Measurements from ENCODE around the gene MIDN. TPM values are rescaled to one million over a fixed set of nuclear protein-coding genes. Genes with fewer than 3 reads are reported as not detected.

MIDN gene
- total and polyA plus RNA-seq, 2 of the 4 experiments (the other 2 are of a cell fraction): 2.5 to 26.0 TPM

DNA sequence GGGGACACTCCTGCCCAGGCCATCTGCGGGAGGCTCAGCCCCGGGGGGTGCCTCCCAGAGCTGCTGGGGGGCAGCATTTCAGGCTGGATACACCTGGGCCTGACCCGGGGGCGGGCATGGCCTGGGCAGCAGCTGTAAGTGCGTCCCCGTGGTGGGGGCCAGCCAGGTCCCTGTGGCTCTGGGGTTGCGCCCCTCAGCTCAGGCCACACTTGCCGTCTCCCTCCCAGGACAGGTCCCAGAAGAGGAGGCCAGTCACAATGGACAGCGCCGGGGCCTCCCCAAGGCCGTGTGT lies 22.2 kb upstream of the MIDN start:
- H3K14ac ChIP-seq (replicated peaks; ENCODE audit: low read depth, low read length): no peak overlapping the region
- no peak overlapping the region for H4K8ac ChIP-seq (ENCODE audit: low read depth in 2 of 2, low read length in 2 of 2)
- H3K9me3 ChIP-seq (ENCODE audit: control insufficient read depth, insufficient read depth, low read length): no peaks in the 10 kb centered on the region
- H2BK5ac ChIP-seq (ENCODE audit: low read depth, low read length, poor library complexity, severe bottlenecking): no peak overlapping the region
- no peak overlapping the region for H3K27ac ChIP-seq (ENCODE audit: insufficient read depth, low read length)
- CTCF ChIA-PET: no interaction called here
- no peak overlapping the region for H2AK9ac ChIP-seq (replicated peaks; ENCODE audit: low read depth, low read length, poor library complexity)
- no peak overlapping the region for H2BK20ac ChIP-seq (ENCODE audit: low read depth, low read length)
- DNase-seq (no peak), ATAC-seq (ENCODE audit: low read depth) (no peak)
- peaks cover 52% of the 10 kb centered on the region for H3K36me3 ChIP-seq (ENCODE audit: control insufficient read depth, insufficient read depth, low read length)
- H4K91ac ChIP-seq (ENCODE audit: insufficient read depth, low read depth, low read length): no peak overlapping the region
- no peak overlapping the region for H3K23ac ChIP-seq (ENCODE audit: low read depth, low read length)
- intact Hi-C loops (cut with micrococcal nuclease): no loop called here
- peaks cover 13% of the 10 kb centered on the region for H4K20me1 ChIP-seq (ENCODE audit: insufficient read depth, low read length)
- no peaks in the 10 kb centered on the region for H3K9me1 ChIP-seq (ENCODE audit: insufficient read depth, low read length)
- H4K5ac ChIP-seq (ENCODE audit: low read depth, low read length): no peak overlapping the region
- no peak for TF ChIP-seq CEBPB (IDR thresholded peaks at IDR 0.05; ENCODE audit: low read depth, low read length)
- TF ChIP-seq BHLHE40 (IDR thresholded peaks at IDR 0.05; ENCODE audit: low read depth, low read length): no peak
- TF ChIP-seq RCOR1 (IDR thresholded peaks at IDR 0.05; ENCODE audit: insufficient replicate concordance, low read length): no peak
- TF ChIP-seq, protein P1, sequence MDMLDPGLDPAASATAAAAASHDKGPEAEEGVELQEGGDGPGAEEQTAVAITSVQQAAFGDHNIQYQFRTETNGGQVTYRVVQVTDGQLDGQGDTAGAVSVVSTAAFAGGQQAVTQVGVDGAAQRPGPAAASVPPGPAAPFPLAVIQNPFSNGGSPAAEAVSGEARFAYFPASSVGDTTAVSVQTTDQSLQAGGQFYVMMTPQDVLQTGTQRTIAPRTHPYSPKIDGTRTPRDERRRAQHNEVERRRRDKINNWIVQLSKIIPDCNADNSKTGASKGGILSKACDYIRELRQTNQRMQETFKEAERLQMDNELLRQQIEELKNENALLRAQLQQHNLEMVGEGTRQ (IDR thresholded peaks at IDR 0.05; ENCODE audit: low read depth, low read length): no peak
- TF ChIP-seq RFX5 (IDR thresholded peaks at IDR 0.05; ENCODE audit: low read depth, low read length): no peak
- TF ChIP-seq MAZ (IDR thresholded peaks at IDR 0.05; ENCODE audit: borderline replicate concordance, low read depth, low read length): no peak
- no peak for TF ChIP-seq RAD21 (IDR thresholded peaks at IDR 0.05; ENCODE audit: low read length)
- no peak for TF ChIP-seq MAFK (IDR thresholded peaks at IDR 0.05; ENCODE audit: low read depth, low read length)
- TF ChIP-seq NFE2L2 (IDR thresholded peaks at IDR 0.05; ENCODE audit: low read depth, low read length): no peak
- no peak for TF ChIP-seq SMC3 (IDR thresholded peaks at IDR 0.05; ENCODE audit: low read depth, low read length)
- in situ Hi-C loops (cut with MboI; ENCODE audit: low sequenced_read_pairs): no loop called here
- no peak overlapping the region for H3K4me2 ChIP-seq (ENCODE audit: low read depth, low read length)
- no peak overlapping the region for H3K56ac ChIP-seq (ENCODE audit: extremely low read depth, insufficient read depth, low read length)
- POLR2A ChIA-PET (ENCODE audit: unreplicated experiment): no interaction called here
- no peak overlapping the region for H3K4ac ChIP-seq (ENCODE audit: low read depth, low read length)
- no peak overlapping the region for H3K18ac ChIP-seq (ENCODE audit: low read depth, low read length)
- H3K79me1 ChIP-seq (ENCODE audit: low read depth in 1 of 2, low read length in 2 of 2): peaks cover 0 to 19% of the 10 kb centered on the region in 2 experiments; a peak in 1 of 4 replicates
- BruUV-seq (replicated peaks): no TSS peak
- H2BK15ac ChIP-seq (ENCODE audit: low read depth, low read length): no peak overlapping the region
- H3K4me1 ChIP-seq (ENCODE audit: control insufficient read depth, insufficient read depth, low read length): no peaks in the 10 kb centered on the region
- 88% methylated on average over 4 of the region's 11 CpGs; no CpG with 5 or more reads in 1 of the 2 experiments for WGBS, 2 experiments (ENCODE audit: extremely low coverage in 2 of 2, insufficient read length in 1 of 2)
- H3K4me3 ChIP-seq (ENCODE audit: insufficient read depth, low read depth, low read length): no peak overlapping the region
- no peaks in the 10 kb centered on the region for H3K27me3 ChIP-seq (ENCODE audit: control insufficient read depth, insufficient read depth, low read length)
- H2AK5ac ChIP-seq (ENCODE audit: low read depth, low read length): no peak overlapping the region
- no peak overlapping the region for H3K9ac ChIP-seq (ENCODE audit: low read depth, low read length)
- dilution Hi-C loops (cut with HindIII; ENCODE audit: low sequenced_read_pairs, unreplicated experiment): no loop called here
- H2AFZ ChIP-seq (replicated peaks; ENCODE audit: low read length, poor library complexity): no peak overlapping the region
- H2BK120ac ChIP-seq (ENCODE audit: low read depth, low read length): no peak overlapping the region
